Measurements from ENCODE around the gene ARHGAP6.

DNA sequence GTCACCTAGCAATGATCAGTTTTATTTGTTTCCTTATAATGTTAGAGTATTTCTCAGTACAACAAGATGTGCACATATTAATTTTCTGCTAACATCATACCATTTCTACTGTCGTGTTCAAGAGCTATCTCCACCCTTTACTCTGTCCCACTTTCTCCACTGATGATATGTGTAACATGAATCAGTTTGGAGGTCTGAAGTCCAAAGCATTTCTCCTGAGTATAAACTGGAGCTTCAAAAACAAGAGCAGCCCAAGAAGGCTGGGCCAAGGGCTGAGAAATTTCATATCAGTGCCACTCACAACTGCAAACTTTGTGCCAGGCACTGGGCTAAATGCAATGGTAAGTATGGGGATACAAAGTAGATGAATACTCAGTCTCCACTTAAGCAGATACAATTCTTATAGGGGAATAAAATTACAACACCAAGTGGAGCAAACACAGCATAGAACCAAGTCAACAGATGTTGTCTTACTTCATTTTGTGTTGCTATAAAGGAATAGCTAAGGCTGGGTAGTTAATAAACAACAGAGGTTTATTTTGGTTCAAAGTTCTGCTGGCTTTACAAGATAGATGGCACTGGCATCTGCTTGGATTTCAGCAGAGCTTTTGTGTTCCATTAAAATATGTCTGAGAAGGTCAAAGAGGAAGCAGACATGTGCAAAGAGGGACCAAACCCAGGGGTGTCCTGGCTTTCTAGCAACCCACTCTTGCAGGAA lies 328.3 kb downstream of the ARHGAP6 start:
- no peak for TF ChIP-seq FOXP1 (CRISPR knock-in tag; IDR thresholded peaks at IDR 0.05)
- TF ChIP-seq FOXA3 (CRISPR knock-in tag; conservative IDR thresholded peaks at IDR 0.05 in 1 of 2, IDR thresholded peaks at IDR 0.05 in 1 of 2) = no peak
- TF ChIP-seq POLR2A (conservative IDR thresholded peaks at IDR 0.05) = no peak
- TF ChIP-seq, protein P1, sequence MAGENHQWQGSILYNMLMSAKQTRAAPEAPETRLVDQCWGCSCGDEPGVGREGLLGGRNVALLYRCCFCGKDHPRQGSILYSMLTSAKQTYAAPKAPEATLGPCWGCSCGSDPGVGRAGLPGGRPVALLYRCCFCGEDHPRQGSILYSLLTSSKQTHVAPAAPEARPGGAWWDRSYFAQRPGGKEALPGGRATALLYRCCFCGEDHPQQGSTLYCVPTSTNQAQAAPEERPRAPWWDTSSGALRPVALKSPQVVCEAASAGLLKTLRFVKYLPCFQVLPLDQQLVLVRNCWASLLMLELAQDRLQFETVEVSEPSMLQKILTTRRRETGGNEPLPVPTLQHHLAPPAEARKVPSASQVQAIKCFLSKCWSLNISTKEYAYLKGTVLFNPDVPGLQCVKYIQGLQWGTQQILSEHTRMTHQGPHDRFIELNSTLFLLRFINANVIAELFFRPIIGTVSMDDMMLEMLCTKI (IDR thresholded peaks at IDR 0.05; ENCODE audit: partially characterized antibody) = no peak
